GM19468 (cell line): ENCODE data around the gene CLEC12A.
A peak's percentile ranks its signal among the peaks of the same experiment; 100 is the strongest.
"Not testable (repeated sequence)": the region's sequence is repeated elsewhere in the genome, so short reads cannot be mapped to it uniquely, and the experiment has no call there.

Experiments
- ATAC-seq: cut with Tn5 transposase; IDR thresholded peaks from one replicate; pipeline ENCODE4 v1.9.1; 2021; ENCODE audit warnings: mild to moderate bottlenecking, moderate library complexity, moderate number of reproducible peaks; ENCODE audit not compliant: unreplicated experiment; ENCODE audit errors: extremely low read depth

CLEC12A gene

DNA sequence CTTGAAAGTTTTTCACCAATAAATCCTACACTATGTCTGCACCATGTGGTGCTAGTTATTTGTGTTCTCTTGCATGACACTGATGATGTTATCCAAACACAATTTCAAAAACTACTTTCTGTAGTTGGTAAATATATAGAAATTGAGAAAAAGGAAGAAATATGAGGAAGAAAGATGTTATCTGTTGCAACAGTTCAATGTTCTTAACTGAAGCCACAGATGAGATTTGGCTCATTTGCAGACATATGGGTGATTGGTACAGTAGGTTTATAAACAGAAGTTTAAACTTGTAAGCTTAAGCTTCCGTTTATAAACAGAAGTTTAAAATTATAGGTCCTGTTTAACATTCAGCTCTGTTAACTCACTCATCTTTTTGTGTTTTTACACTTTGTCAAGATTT, at the start of gene CLEC12A:
Gene CLEC12A (plus strand): TSS at position 229 of the 400 bp plus-strand sequence. CDS start 188 bp downstream, outside the sequence.
- ATAC-seq, result no peak

GRCh38 chr12:9922429-9922828, 48.8 kb upstream of the CLEC12A start:
- no peak for ATAC-seq

DNA sequence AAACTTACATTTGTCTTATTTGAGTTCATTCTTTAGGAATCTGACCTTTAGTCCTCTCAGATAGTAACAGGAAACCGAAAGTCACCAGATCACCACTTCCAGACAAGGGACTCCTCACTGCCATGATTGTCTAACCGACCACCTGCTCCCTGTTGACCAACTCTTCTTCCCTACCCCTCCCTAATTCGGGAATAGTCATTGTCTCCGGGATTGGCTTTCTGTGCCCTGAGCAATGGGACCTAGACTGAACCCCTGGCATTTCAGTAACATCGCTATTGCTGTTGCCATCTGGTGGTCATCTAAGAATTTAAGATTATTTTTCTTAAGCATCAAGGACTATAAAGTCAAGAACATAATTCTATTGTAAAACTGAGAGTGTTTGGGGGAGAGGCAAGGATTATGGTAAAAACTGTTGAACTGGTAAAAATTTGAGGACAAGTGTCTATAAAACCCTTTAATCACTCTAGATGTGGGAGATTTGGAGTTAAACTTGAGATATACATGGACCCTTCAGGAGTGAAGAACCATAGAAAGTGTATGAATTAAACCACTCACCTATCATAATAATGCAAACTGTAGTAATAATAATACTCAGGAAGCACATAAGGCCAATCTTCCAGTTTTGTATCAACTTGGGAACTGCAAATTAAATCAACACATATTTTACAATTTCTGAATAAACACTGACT, 45.4 kb upstream of the CLEC12A start:
- no peak for ATAC-seq

DNA sequence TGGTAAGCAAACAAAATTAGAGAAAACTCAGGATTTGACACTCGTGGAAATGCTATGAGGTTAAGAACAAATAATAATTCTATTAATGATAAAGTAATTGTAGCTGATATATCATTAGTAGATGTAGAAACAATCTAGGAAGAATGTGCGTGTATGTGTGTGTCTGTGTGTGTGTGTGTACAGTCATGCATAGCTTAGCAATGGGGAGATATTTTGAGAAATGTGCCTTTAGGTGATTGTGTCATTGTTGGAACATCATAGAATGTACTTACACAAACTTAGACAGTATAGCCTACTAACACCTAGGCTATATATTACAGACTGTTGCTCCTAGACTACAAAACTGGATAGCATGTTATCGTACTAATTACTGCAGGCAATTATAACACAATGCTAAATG, 44.3 kb upstream of the CLEC12A start:
- no peak for ATAC-seq

- no peak for ATAC-seq
Observed at GRCh38 chr12:9928607-9929006, 42.6 kb upstream of the CLEC12A start.

DNA sequence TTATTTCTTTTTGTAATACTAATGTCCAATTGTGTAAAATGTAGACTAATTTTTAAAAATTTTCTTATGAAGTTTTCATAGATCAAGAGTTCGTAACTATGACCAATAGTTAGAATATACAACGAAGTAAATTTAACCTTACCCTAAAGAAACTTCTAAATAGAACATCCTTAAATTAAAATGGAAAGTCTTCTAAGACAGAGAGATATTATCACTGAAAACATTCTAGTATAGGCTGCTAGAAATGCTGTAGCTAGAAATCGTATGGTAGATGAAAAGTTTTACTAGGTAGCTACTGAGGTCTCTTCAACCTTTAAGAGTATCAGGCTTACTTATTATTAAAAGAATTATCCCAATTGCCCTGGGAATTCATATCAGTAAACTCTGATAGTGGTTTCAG, 40.0 kb upstream of the CLEC12A start:
- no peak for ATAC-seq

GRCh38 chr12:9932270-9932669, 38.9 kb upstream of the CLEC12A start, which contains the start of gene CLEC2A:
Gene CLEC2A, minus strand, starts transcription at chr12:9932370. Its CDS starts 41 bp downstream, at chr12:9932329.
- no peak for ATAC-seq

- no peak for ATAC-seq
Observed at GRCh38 chr12:9933958-9934357, 37.3 kb upstream of the CLEC12A start.

DNA sequence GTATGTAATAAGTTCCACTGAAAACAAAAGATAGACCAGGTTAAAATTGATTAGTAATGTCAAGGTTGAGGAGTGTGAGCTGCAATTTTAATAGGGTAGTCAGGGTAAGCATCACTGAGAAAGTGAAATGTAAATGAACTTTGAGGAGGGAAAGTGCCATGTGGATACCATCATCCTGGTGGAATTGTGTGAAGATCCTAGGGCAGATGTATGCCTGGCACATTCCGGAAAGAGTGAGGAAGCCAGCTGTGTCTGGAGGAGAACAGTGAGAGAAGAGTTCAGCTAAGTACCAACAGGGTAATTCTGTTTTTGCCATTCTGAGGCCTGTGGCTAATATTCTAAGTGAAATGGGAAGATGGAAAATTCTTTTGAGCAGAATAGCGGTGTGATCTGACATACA, 36.2 kb upstream of the CLEC12A start:
- no peak for ATAC-seq

GRCh38 chr12:9936591-9936990, 34.6 kb upstream of the CLEC12A start:
- no peak for ATAC-seq

GRCh38 chr12:9940375-9940774, 30.8 kb upstream of the CLEC12A start:
- no peak for ATAC-seq

- no peak for ATAC-seq
Observed at GRCh38 chr12:9941838-9942237, 29.4 kb upstream of the CLEC12A start.

GRCh38 chr12:9943240-9943639, 28.0 kb upstream of the CLEC12A start:
- ATAC-seq, result no peak

GRCh38 chr12:9944391-9944790, 26.8 kb upstream of the CLEC12A start:
- ATAC-seq, result no peak

GRCh38 chr12:9947674-9948073, 23.5 kb upstream of the CLEC12A start:
- ATAC-seq, result no peak

- ATAC-seq, result peak; percentile 90
Observed at GRCh38 chr12:9948606-9949296, 22.5 kb upstream of the CLEC12A start.

DNA sequence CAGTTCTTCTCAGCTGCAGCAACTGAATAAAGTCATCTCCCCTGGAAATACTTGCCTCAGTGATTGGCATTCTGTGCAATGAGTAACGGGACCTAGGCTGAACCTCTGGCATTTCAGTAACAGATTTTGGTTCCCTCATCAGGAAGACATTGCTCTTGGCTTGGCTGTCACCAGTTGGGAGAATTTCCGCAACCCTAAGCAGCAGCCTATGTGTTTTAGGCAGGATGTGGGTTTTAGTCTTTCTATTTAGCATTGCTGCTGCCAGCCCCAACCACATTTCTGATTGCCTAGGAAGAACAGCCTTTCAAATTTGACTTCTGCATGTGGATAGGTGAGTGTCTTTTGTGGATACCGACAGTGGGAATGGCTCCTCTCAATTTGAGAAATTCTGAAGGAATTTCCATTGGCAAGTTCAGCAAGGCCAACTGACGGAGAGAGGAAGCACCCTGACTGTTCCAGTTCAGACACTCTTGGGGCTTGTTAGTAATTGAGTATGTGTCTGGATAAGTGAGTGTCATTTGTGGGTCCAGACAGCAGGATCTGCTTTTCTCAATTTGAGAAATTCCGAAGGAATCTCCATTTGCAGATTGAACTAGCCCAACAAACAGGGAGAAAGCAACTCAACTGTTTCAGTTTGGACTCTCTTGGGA, 20.1 kb upstream of the CLEC12A start:
- ATAC-seq, result no peak

- ATAC-seq, result not testable (repeated sequence)
Observed at GRCh38 chr12:9952954-9953729, 18.1 kb upstream of the CLEC12A start.

GRCh38 chr12:9957834-9958233, 13.4 kb upstream of the CLEC12A start:
- ATAC-seq, result no peak

DNA sequence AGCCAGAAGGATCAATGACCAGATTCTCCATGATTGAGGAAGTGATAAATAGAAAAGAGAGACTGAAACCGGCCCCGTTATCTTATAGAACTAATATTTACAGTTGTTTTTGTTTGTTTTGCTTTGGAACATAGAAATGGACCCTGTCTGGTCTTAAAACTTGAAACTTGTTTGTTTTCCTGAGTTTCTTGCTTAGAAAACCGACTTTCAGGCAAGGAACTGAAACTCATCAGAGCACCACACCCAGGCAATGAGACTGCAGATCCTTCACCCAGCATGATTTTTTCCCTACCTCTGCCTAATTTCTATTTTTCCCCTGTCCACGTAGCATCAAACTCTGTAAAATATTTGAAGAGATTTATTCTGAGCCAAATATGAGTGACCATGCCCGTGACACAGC, 10.6 kb upstream of the CLEC12A start:
- ATAC-seq, result no peak
